Measurements from ENCODE around the gene ATP5PD. TPM values are rescaled to one million over a fixed set of nuclear protein-coding genes. Genes with fewer than 3 reads are reported as not detected.
A peak's percentile ranks its signal among the peaks of the same experiment; 100 is the strongest.

ATP5PD gene
- total and polyA plus RNA-seq, 2 of the 13 experiments (the other 11 are each of a cell fraction or from before 2014, with no cell fraction given): 158 to 428 TPM

DNA sequence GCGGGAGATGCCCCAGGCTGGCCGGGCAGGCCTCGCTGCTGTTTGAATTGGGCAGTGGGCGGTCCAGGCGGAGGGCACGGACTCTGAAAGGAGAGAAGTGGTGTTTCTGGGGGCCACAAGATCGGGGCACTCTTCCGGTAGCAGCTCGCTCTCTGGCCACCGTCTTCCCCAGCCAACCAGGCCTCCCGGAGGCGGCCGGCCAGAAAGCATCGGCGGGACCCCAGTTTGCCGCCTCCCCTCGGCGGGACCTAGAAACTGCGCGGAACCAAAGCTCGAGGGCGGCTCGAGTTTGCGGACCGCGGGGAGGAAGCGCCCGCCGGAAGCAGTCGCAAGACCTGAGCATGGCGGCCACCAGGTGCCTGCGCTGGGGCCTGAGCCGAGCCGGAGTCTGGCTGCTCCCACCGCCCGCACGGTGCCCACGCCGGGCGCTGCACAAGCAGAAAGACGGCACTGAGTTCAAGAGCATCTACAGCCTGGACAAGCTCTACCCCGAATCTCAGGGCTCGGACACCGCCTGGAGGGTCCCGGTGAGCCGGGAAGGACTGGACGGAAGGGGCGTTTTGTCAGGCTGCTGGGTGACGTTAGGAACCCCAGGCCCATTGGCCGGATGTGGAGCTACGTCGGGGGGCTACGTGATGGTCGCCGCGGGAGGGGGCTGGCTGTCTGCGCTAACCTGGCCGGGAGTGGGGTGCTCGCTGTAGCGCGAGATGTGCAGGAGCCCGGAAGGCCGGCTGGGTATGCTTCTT lies 34.2 kb downstream of the ATP5PD start, which contains the start of gene MRPL58 (continued):
- TF ChIP-seq ZNF766 (CRISPR knock-in tag; IDR thresholded peaks at IDR 0.05; ENCODE audit: borderline replicate concordance) (peak; percentile 96), KLF12 (CRISPR knock-in tag; IDR thresholded peaks at IDR 0.05; ENCODE audit: borderline replicate concordance) (peak; percentile 97), ZKSCAN5 (CRISPR knock-in tag; IDR thresholded peaks at IDR 0.05) (0 out of 2 replicates have a peak, but pooled peaks have one; percentile 9), ZSCAN12 (CRISPR knock-in tag; IDR thresholded peaks at IDR 0.05) (peak; percentile 93), ZNF816 (CRISPR knock-in tag; IDR thresholded peaks at IDR 0.05; ENCODE audit: borderline replicate concordance) (0 out of 2 replicates have a peak, but pooled peaks have one; percentile 72), ZNF34 (CRISPR knock-in tag; IDR thresholded peaks at IDR 0.05; ENCODE audit: borderline replicate concordance) (peak; percentile 98), ARHGAP35 (CRISPR knock-in tag; IDR thresholded peaks at IDR 0.05; ENCODE audit: borderline replicate concordance) (peak; percentile 91), ZNF3 (CRISPR knock-in tag; IDR thresholded peaks at IDR 0.05) (0 out of 2 replicates have a peak, but pooled peaks have one; percentile 65), ZNF781 (CRISPR knock-in tag; IDR thresholded peaks at IDR 0.05; ENCODE audit: borderline replicate concordance, not compliant biosample characterization) (peak; percentile 98), KAT8 (CRISPR knock-in tag; IDR thresholded peaks at IDR 0.05) (peak; percentile 100), ZNF556 (CRISPR knock-in tag; IDR thresholded peaks at IDR 0.05; ENCODE audit: borderline replicate concordance) (peak; percentile 98), XRCC5 (optimal IDR thresholded peaks at IDR 0.05; ENCODE audit: low read length) (peak; percentile 100), SRSF9 (IDR thresholded peaks at IDR 0.05; ENCODE audit: borderline replicate concordance, insufficient read depth, low read depth, low read length, poor library complexity, severe bottlenecking) (no peak), EED (CRISPR knock-in tag; IDR thresholded peaks at IDR 0.05) (peak; percentile 87)
- TF ChIP-seq, protein P1, sequence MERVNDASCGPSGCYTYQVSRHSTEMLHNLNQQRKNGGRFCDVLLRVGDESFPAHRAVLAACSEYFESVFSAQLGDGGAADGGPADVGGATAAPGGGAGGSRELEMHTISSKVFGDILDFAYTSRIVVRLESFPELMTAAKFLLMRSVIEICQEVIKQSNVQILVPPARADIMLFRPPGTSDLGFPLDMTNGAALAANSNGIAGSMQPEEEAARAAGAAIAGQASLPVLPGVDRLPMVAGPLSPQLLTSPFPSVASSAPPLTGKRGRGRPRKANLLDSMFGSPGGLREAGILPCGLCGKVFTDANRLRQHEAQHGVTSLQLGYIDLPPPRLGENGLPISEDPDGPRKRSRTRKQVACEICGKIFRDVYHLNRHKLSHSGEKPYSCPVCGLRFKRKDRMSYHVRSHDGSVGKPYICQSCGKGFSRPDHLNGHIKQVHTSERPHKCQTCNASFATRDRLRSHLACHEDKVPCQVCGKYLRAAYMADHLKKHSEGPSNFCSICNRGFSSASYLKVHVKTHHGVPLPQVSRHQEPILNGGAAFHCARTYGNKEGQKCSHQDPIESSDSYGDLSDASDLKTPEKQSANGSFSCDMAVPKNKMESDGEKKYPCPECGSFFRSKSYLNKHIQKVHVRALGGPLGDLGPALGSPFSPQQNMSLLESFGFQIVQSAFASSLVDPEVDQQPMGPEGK (CRISPR knock-in tag; IDR thresholded peaks at IDR 0.05): peak; percentile 97
- TF ChIP-seq, protein P2, sequence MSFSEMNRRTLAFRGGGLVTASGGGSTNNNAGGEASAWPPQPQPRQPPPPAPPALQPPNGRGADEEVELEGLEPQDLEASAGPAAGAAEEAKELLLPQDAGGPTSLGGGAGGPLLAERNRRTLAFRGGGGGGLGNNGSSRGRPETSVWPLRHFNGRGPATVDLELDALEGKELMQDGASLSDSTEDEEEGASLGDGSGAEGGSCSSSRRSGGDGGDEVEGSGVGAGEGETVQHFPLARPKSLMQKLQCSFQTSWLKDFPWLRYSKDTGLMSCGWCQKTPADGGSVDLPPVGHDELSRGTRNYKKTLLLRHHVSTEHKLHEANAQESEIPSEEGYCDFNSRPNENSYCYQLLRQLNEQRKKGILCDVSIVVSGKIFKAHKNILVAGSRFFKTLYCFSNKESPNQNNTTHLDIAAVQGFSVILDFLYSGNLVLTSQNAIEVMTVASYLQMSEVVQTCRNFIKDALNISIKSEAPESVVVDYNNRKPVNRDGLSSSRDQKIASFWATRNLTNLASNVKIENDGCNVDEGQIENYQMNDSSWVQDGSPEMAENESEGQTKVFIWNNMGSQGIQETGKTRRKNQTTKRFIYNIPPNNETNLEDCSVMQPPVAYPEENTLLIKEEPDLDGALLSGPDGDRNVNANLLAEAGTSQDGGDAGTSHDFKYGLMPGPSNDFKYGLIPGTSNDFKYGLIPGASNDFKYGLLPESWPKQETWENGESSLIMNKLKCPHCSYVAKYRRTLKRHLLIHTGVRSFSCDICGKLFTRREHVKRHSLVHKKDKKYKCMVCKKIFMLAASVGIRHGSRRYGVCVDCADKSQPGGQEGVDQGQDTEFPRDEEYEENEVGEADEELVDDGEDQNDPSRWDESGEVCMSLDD (CRISPR knock-in tag; IDR thresholded peaks at IDR 0.05; ENCODE audit: borderline replicate concordance): peak; percentile 94
- TF ChIP-seq, protein P3, sequence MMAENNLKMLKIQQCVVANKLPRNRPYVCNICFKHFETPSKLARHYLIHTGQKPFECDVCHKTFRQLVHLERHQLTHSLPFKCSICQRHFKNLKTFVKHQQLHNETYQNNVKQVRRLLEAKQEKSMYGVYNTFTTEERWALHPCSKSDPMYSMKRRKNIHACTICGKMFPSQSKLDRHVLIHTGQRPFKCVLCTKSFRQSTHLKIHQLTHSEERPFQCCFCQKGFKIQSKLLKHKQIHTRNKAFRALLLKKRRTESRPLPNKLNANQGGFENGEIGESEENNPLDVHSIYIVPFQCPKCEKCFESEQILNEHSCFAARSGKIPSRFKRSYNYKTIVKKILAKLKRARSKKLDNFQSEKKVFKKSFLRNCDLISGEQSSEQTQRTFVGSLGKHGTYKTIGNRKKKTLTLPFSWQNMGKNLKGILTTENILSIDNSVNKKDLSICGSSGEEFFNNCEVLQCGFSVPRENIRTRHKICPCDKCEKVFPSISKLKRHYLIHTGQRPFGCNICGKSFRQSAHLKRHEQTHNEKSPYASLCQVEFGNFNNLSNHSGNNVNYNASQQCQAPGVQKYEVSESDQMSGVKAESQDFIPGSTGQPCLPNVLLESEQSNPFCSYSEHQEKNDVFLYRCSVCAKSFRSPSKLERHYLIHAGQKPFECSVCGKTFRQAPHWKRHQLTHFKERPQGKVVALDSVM (CRISPR knock-in tag; IDR thresholded peaks at IDR 0.05): peak; percentile 83
- TF ChIP-seq, protein P4, sequence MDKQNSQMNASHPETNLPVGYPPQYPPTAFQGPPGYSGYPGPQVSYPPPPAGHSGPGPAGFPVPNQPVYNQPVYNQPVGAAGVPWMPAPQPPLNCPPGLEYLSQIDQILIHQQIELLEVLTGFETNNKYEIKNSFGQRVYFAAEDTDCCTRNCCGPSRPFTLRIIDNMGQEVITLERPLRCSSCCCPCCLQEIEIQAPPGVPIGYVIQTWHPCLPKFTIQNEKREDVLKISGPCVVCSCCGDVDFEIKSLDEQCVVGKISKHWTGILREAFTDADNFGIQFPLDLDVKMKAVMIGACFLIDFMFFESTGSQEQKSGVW (CRISPR knock-in tag; IDR thresholded peaks at IDR 0.05; ENCODE audit: borderline replicate concordance): peak; percentile 84
- TF ChIP-seq, protein P5, sequence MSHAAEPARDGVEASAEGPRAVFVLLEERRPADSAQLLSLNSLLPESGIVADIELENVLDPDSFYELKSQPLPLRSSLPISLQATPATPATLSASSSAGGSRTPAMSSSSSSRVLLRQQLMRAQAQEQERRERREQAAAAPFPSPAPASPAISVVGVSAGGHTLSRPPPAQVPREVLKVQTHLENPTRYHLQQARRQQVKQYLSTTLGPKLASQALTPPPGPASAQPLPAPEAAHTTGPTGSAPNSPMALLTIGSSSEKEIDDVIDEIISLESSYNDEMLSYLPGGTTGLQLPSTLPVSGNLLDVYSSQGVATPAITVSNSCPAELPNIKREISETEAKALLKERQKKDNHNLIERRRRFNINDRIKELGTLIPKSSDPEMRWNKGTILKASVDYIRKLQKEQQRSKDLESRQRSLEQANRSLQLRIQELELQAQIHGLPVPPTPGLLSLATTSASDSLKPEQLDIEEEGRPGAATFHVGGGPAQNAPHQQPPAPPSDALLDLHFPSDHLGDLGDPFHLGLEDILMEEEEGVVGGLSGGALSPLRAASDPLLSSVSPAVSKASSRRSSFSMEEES (CRISPR knock-in tag; IDR thresholded peaks at IDR 0.05): peak; percentile 71; the same call in 1 of the 2 replicates
